ENCODE data around the gene INSYN1. TPM values are rescaled to one million over a fixed set of nuclear protein-coding genes. Genes with fewer than 3 reads are reported as not detected.

INSYN1 gene
- total and polyA plus RNA-seq, 2 of the 13 experiments (the other 11 are each of a cell fraction or from before 2014, with no cell fraction given) = not detected

DNA sequence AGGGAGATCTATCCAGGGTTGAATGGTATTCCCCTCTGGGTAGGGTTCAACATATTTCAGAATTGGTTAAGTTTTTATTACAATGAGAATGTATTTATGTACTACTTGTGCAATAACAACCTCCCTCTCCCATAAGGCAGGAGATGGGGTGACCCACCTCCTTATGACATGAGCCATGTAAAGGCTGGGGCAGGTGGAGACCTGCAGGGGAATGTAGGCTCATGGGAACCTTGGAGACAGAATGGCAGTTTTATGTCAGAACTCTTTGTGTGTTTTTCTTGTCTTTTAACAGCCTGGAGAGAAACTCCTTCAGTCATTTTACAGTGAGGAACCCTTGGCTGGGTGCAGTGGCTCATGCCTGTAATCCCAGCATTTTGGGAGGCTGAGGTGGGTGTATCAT, 24.6 kb upstream of the INSYN1 start:
- no peaks in the 10 kb centered on the region for H4K20me1 ChIP-seq (ENCODE audit: insufficient read depth, low read length)
- H3K4me2 ChIP-seq (ENCODE audit: low read depth, low read length) = no peak overlapping the region
- no peak overlapping the region for H3K27ac ChIP-seq (ENCODE audit: extremely low read length, insufficient read depth, low read length)
- DNase-seq (ENCODE audit: low spot score) (no peak), FAIRE-seq (no peak), ATAC-seq (no peak)
- no peak overlapping the region for H3K9ac ChIP-seq (ENCODE audit: insufficient read depth, low read depth, low read length)
- intact Hi-C loops (cut with micrococcal nuclease; ENCODE audit: unreplicated experiment) = no loop called here
- no peak overlapping the region for H2AFZ ChIP-seq (ENCODE audit: low read length)
- no peaks in the 10 kb centered on the region for H3K4me1 ChIP-seq (ENCODE audit: insufficient read depth, low read length)
- H3K9me3 ChIP-seq (ENCODE audit: low read length) = no peaks in the 10 kb centered on the region
- BruUV-seq (replicated peaks) = no TSS peak
- ChIA-PET POLR2A (no interaction called here), CTCF (ENCODE audit: low intra/inter-chr PET ratio, low total read pairs) (no interaction called here)
- H3K36me3 ChIP-seq (replicated peaks in 1 of 2; ENCODE audit: control insufficient read depth in 1 of 2, insufficient read depth in 2 of 2, low read length in 2 of 2) = no peaks in the 10 kb centered on the region
- H3K4me3 ChIP-seq (replicated peaks in 1 of 3; ENCODE audit: insufficient read depth in 1 of 3, low read depth in 2 of 3, low read length in 3 of 3) = no peak overlapping the region
- peaks cover 2% of the 10 kb centered on the region in 2 experiments; a peak in 2 of 5 replicates for H3K27me3 ChIP-seq (ENCODE audit: control insufficient read depth in 1 of 2, insufficient read depth in 2 of 2, low read length in 2 of 2)
- in situ Hi-C loops (cut with HindIII; ENCODE audit: extremely low pct_ligation_motif_present, low pct_unique_long_range_greater_than_20kb) = no loop called here
- no peaks in the 10 kb centered on the region for H3K79me2 ChIP-seq (ENCODE audit: insufficient read depth, low read length)
- no peak for TF ChIP-seq GABPA (IDR thresholded peaks at IDR 0.05; ENCODE audit: low read depth, low read length)
- TF ChIP-seq GABPA (CRISPR knock-in tag; IDR thresholded peaks at IDR 0.05; ENCODE audit: low read depth) = no peak
- no peak for TF ChIP-seq KDM2A (CRISPR knock-in tag; IDR thresholded peaks at IDR 0.05; ENCODE audit: borderline replicate concordance, low read depth)
- TF ChIP-seq, protein P1, sequence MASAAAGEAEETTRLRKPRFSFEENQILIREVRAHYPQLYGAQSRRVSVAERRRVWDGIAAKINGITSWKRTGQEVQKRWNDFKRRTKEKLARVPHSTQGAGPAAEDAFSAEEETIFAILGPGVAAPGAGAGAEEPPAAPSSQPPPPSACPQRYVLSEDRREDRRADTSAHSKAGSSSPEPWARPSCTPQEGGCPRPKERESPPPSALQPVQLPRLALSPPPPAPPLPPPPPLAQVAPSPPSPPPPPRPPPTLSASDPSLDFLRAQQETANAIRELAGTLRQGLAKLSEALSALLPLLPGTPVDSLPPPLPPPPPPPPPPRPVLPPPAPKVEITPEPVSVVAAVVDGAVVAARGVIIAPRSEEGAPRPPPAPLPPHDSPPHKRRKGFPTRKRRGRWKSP (CRISPR knock-in tag; IDR thresholded peaks at IDR 0.05) = no peak
- no peak for TF ChIP-seq ELF4 (CRISPR knock-in tag; IDR thresholded peaks at IDR 0.05; ENCODE audit: borderline replicate concordance)
- no peak for TF ChIP-seq ZNF770 (CRISPR knock-in tag; IDR thresholded peaks at IDR 0.05)
- TF ChIP-seq, protein P2, sequence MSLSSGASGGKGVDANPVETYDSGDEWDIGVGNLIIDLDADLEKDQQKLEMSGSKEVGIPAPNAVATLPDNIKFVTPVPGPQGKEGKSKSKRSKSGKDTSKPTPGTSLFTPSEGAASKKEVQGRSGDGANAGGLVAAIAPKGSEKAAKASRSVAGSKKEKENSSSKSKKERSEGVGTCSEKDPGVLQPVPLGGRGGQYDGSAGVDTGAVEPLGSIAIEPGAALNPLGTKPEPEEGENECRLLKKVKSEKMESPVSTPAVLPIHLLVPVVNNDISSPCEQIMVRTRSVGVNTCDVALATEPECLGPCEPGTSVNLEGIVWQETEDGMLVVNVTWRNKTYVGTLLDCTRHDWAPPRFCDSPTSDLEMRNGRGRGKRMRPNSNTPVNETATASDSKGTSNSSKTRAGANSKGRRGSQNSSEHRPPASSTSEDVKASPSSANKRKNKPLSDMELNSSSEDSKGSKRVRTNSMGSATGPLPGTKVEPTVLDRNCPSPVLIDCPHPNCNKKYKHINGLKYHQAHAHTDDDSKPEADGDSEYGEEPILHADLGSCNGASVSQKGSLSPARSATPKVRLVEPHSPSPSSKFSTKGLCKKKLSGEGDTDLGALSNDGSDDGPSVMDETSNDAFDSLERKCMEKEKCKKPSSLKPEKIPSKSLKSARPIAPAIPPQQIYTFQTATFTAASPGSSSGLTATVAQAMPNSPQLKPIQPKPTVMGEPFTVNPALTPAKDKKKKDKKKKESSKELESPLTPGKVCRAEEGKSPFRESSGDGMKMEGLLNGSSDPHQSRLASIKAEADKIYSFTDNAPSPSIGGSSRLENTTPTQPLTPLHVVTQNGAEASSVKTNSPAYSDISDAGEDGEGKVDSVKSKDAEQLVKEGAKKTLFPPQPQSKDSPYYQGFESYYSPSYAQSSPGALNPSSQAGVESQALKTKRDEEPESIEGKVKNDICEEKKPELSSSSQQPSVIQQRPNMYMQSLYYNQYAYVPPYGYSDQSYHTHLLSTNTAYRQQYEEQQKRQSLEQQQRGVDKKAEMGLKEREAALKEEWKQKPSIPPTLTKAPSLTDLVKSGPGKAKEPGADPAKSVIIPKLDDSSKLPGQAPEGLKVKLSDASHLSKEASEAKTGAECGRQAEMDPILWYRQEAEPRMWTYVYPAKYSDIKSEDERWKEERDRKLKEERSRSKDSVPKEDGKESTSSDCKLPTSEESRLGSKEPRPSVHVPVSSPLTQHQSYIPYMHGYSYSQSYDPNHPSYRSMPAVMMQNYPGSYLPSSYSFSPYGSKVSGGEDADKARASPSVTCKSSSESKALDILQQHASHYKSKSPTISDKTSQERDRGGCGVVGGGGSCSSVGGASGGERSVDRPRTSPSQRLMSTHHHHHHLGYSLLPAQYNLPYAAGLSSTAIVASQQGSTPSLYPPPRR (CRISPR knock-in tag; IDR thresholded peaks at IDR 0.05; ENCODE audit: borderline replicate concordance) = no peak
- no peak for TF ChIP-seq FLYWCH1 (CRISPR knock-in tag; IDR thresholded peaks at IDR 0.05)
- no peak for TF ChIP-seq ZNF674 (CRISPR knock-in tag; IDR thresholded peaks at IDR 0.05; ENCODE audit: low read depth)
- TF ChIP-seq, protein P3, sequence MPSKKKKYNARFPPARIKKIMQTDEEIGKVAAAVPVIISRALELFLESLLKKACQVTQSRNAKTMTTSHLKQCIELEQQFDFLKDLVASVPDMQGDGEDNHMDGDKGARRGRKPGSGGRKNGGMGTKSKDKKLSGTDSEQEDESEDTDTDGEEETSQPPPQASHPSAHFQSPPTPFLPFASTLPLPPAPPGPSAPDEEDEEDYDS (CRISPR knock-in tag; IDR thresholded peaks at IDR 0.05) = no peak
- no peak for TF ChIP-seq ARID4A (CRISPR knock-in tag; IDR thresholded peaks at IDR 0.05; ENCODE audit: borderline replicate concordance)

Data from HepG2 (cell line).